GM19395 (cell line): ENCODE data around the gene TBL2.
"Not testable (repeated sequence)": the region's sequence is repeated elsewhere in the genome, so short reads cannot be mapped to it uniquely, and the experiment has no call there.

ENCODE experiments used
- ATAC-seq: cut with Tn5 transposase; IDR thresholded peaks from one replicate; pipeline ENCODE4 v1.9.1; 2021; ENCODE audit warnings: mild to moderate bottlenecking, moderate library complexity; ENCODE audit not compliant: unreplicated experiment

Gene TBL2

GRCh38 chr7:73537051-73537450, 41.3 kb downstream of the TBL2 start:
- ATAC-seq = no peak

GRCh38 chr7:73536479-73536878, 41.9 kb downstream of the TBL2 start:
- ATAC-seq = no peak

GRCh38 chr7:73535918-73536317, 42.5 kb downstream of the TBL2 start:
- not testable (repeated sequence) for ATAC-seq

- ATAC-seq = no peak
Observed at GRCh38 chr7:73533742-73534141, 44.6 kb downstream of the TBL2 start.

- no peak for ATAC-seq
Observed at GRCh38 chr7:73532224-73532623, 46.2 kb downstream of the TBL2 start.

- no peak for ATAC-seq
Observed at GRCh38 chr7:73530800-73531199, 47.6 kb downstream of the TBL2 start.

- ATAC-seq = no peak
Observed at GRCh38 chr7:73526896-73527821, 51.2 kb downstream of the TBL2 start.

- ATAC-seq = not testable (repeated sequence)
Observed at GRCh38 chr7:73526158-73526494, 52.3 kb downstream of the TBL2 start.

- ATAC-seq = peak; percentile 85
Observed at GRCh38 chr7:73522105-73522872, 56.1 kb downstream of the TBL2 start, which contains the start of gene BAZ1B. TSS of gene BAZ1B (minus strand) at chr7:73522293. CDS start at chr7:73521933, 360 bp downstream.

GRCh38 chr7:73521636-73522104, 56.7 kb downstream of the TBL2 start:
- peak; percentile 50 for ATAC-seq

GRCh38 chr7:73520673-73521635, 57.4 kb downstream of the TBL2 start:
- no peak for ATAC-seq

GRCh38 chr7:73519867-73520672, 58.3 kb downstream of the TBL2 start:
- no peak for ATAC-seq

GRCh38 chr7:73518470-73518869, 59.9 kb downstream of the TBL2 start:
- ATAC-seq = no peak
